SK-N-MC (cell line): Measurements from ENCODE around the gene CACNA2D1.

Experiments
- EZH2 ChIP-seq: fragments of 200-600 bp; sonication (generic); IDR thresholded peaks from one replicate; pipeline ENCODE4 v1.6.1; 2017; ENCODE audit warnings: antibody characterized with exemption
- POLR2AphosphoS5 ChIP-seq: IDR thresholded peaks from 2 replicates; pipeline ENCODE4 v1.6.1; 2012; ENCODE audit warnings: mild to moderate bottlenecking, low read depth, low read length, borderline replicate concordance

DNA sequence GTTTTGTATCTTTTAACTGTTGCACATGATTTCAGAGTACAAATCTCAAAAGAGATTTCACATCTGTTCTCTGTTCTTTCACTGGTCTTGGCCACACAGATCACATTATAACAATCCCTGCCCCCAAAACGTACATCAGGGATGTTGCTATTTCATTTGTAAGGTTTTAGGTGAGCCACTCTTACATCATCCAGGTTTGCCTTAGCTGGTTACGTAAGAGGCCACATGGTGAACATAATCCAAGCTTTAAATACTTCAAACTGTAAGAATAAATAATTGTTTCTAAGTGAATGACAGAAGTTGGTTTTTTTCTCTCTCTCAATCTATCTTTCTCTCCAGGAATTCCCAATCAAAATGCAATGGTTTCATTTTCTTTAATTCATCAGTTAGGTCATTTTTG, 427.8 kb downstream of the CACNA2D1 start:
- TF ChIP-seq POLR2AphosphoS5 (no peak), EZH2 (no peak)
